Endothelial cell of umbilical vein (primary cell): ENCODE measurements around the gene PDE11A.

Experiments
- CTCF ChIP-seq, 2 donors: IDR thresholded peaks; 1 replicate in 1 of 2; 2 replicates in 1 of 2; pipeline ENCODE4 v1.5.1; 2011; ENCODE audit warnings: low read length in 2 of 2, mild to moderate bottlenecking in 2 of 2, moderate library complexity in 2 of 2, control low read depth in 1 of 2, inconsistent platforms in 1 of 2, low read depth in 1 of 2; ENCODE audit not compliant: insufficient read depth in 1 of 2; ENCODE audit errors: extremely low read depth in 1 of 2
- EZH2 ChIP-seq: IDR thresholded peaks from 2 replicates; pipeline ENCODE4 v1.6.1; 2012; ENCODE audit warnings: borderline replicate concordance, low read depth, mild to moderate bottlenecking, moderate library complexity, low read length, inconsistent platforms; ENCODE audit not compliant: severe bottlenecking
- JUN ChIP-seq: IDR thresholded peaks from 2 replicates; pipeline ENCODE4 v1.6.1; 2011; ENCODE audit warnings: borderline replicate concordance, low read depth; ENCODE audit not compliant: insufficient read length, insufficient read depth
- MAX ChIP-seq: IDR thresholded peaks from 2 replicates; pipeline ENCODE4 v1.6.1; 2011; ENCODE audit not compliant: insufficient read depth, insufficient read length
- POLR2A ChIP-seq: IDR thresholded peaks from 2 replicates; pipeline ENCODE4 v1.6.1; 2012; ENCODE audit warnings: low read depth, mild to moderate bottlenecking, control low read depth, low read length

GRCh38 chr2:177748360-177748759, 324.2 kb downstream of the PDE11A start:
- TF ChIP-seq CTCF (IDR thresholded peaks at IDR 0.05; ENCODE audit: extremely low read depth in 1 of 2, insufficient read depth in 1 of 2, low read depth in 1 of 2, low read length in 2 of 2), result no peak
- no peak for TF ChIP-seq POLR2A
- no peak for TF ChIP-seq MAX
- TF ChIP-seq EZH2, result no peak
- no peak for TF ChIP-seq JUN
